ENCODE data around the gene OMP. TPM values are rescaled to one million over a fixed set of nuclear protein-coding genes. Genes with fewer than 3 reads are reported as not detected.

The OMP gene
- total RNA-seq, 1 experiment from 2014 or later = not detected

DNA sequence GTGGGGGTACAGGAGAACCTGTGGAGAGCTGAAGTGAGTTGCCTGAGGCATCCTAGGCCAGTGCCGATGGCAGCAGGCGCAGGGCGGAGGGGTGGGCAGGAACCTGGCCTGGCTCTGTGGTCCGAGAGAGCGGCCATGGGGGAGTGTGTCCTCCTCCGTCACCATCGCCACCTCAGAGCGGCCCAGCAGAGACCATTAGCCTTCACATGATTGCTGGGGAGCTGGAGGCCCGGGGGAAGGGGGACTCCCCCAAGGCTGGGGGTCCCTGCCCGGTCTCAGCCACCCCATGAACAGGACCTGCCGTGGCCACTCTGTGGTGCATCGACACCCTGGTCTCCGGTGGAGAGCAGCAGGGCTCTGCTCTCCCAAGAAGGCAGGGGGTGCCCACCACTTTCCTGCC lies 4.1 kb downstream of the OMP start:
- intact Hi-C loops (cut with micrococcal nuclease) = no loop called here
- CTCF ChIA-PET = interaction anchor here (0.5 to 4.8 kb wide), 6 partner anchors 16 to 297 kb away, joined by 3 to 44 read pairs (median 4); partner anchors contain the start of gene MYO7A
- TF ChIP-seq, protein P1, sequence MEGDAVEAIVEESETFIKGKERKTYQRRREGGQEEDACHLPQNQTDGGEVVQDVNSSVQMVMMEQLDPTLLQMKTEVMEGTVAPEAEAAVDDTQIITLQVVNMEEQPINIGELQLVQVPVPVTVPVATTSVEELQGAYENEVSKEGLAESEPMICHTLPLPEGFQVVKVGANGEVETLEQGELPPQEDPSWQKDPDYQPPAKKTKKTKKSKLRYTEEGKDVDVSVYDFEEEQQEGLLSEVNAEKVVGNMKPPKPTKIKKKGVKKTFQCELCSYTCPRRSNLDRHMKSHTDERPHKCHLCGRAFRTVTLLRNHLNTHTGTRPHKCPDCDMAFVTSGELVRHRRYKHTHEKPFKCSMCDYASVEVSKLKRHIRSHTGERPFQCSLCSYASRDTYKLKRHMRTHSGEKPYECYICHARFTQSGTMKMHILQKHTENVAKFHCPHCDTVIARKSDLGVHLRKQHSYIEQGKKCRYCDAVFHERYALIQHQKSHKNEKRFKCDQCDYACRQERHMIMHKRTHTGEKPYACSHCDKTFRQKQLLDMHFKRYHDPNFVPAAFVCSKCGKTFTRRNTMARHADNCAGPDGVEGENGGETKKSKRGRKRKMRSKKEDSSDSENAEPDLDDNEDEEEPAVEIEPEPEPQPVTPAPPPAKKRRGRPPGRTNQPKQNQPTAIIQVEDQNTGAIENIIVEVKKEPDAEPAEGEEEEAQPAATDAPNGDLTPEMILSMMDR (IDR thresholded peaks at IDR 0.05; ENCODE audit: unreplicated experiment) = no peak
- POLR2A ChIA-PET = interaction anchor here (0.5 kb wide), 1 partner anchor 80 kb away, joined by 3 read pairs; no protein-coding TSS in a partner anchor
- Mint-ChIP-seq H3K36me3 (ENCODE audit: insufficient read depth, unreplicated experiment) (no peaks in the 10 kb centered on the region), H3K4me1 (ENCODE audit: insufficient read depth, unreplicated experiment) (peaks cover 14% of the 10 kb centered on the region), H3K4me3 (ENCODE audit: unreplicated experiment) (no peak overlapping the region), H3K27me3 (ENCODE audit: insufficient read depth, unreplicated experiment) (no peaks in the 10 kb centered on the region), H3K27ac (ENCODE audit: low read depth, unreplicated experiment) (no peak overlapping the region), H3K9me3 (ENCODE audit: unreplicated experiment) (no peaks in the 10 kb centered on the region)
- BruUV-seq (replicated peaks) = no TSS peak
- no peak for DNase-seq (ENCODE audit: unreplicated experiment)

DNA sequence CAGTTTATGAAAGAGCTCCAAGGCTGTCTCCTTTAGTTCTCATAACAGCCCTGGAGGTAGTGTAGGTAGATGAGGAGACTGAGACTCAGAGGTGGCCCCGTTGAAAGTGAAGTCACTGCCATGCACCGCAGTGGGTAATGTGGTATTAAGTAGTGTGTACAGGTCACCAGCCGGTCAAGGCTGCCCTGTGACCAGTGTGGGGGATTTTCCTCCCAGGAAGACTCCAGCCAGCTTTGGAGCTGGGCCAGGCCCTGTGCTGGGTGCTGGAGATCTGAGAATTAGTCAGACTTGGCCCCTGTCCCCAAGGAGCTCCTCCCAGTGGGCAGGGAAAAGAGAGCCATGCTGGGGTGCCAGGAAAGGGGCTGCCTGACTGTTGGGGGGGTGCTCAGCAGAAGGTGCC lies 5.3 kb downstream of the OMP start:
- ChIA-PET CTCF (interaction anchor here (0.6 to 4.8 kb wide), 5 partner anchors 10 to 459 kb away, joined by 3 to 44 read pairs (median 6); partner anchors contain the start of gene MYO7A), POLR2A (no interaction called here)
- TF ChIP-seq, protein P1 (IDR thresholded peaks at IDR 0.05; ENCODE audit: unreplicated experiment) = no peak
- Mint-ChIP-seq H3K4me3 (ENCODE audit: unreplicated experiment) (no peak overlapping the region), H3K9me3 (ENCODE audit: unreplicated experiment) (no peaks in the 10 kb centered on the region), H3K27ac (ENCODE audit: low read depth, unreplicated experiment) (no peak overlapping the region), H3K27me3 (ENCODE audit: insufficient read depth, unreplicated experiment) (no peaks in the 10 kb centered on the region), H3K4me1 (ENCODE audit: insufficient read depth, unreplicated experiment) (peaks cover 14% of the 10 kb centered on the region), H3K36me3 (ENCODE audit: insufficient read depth, unreplicated experiment) (no peaks in the 10 kb centered on the region)
- DNase-seq (ENCODE audit: unreplicated experiment) = peak; percentile 92
- no TSS peak for BruUV-seq (replicated peaks)
- intact Hi-C loops (cut with micrococcal nuclease) = no loop called here

DNA sequence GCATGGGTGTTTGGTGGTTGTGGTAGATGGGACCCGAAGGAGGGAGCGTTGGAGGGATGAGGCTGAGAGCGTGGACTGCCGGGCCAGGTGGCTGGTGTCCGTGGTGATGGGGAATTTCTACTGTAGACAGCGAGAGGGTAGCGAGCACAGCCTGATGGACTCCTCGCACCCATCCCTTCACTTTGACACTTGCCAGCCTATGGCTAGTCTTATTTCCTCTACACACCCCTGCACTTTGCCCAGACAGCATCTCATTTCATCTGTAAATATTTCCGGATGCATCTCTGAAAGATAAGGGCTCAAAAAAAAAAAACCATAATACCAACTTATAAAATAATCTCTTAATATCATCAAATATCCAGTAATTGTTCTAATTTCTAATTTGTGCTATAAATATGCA lies 5.8 kb downstream of the OMP start:
- no TSS peak for BruUV-seq (replicated peaks)
- no peaks in the 10 kb centered on the region for H3K36me3 Mint-ChIP-seq (ENCODE audit: insufficient read depth, unreplicated experiment)
- H3K27ac Mint-ChIP-seq (ENCODE audit: low read depth, unreplicated experiment) = no peak overlapping the region
- no peak overlapping the region for H3K4me3 Mint-ChIP-seq (ENCODE audit: unreplicated experiment)
- TF ChIP-seq, protein P1 (IDR thresholded peaks at IDR 0.05; ENCODE audit: unreplicated experiment) = no peak
- H3K27me3 Mint-ChIP-seq (ENCODE audit: insufficient read depth, unreplicated experiment) = no peaks in the 10 kb centered on the region
- POLR2A ChIA-PET = no interaction called here
- intact Hi-C loops (cut with micrococcal nuclease) = no loop called here
- H3K9me3 Mint-ChIP-seq (ENCODE audit: unreplicated experiment) = no peaks in the 10 kb centered on the region
- peaks cover 14% of the 10 kb centered on the region for H3K4me1 Mint-ChIP-seq (ENCODE audit: insufficient read depth, unreplicated experiment)
- CTCF ChIA-PET = interaction anchor here (0.9 to 4.8 kb wide), 4 partner anchors 10 to 61 kb away, joined by 6 to 44 read pairs (median 10); partner anchors contain the start of gene MYO7A
- DNase-seq (ENCODE audit: unreplicated experiment) = no peak

DNA sequence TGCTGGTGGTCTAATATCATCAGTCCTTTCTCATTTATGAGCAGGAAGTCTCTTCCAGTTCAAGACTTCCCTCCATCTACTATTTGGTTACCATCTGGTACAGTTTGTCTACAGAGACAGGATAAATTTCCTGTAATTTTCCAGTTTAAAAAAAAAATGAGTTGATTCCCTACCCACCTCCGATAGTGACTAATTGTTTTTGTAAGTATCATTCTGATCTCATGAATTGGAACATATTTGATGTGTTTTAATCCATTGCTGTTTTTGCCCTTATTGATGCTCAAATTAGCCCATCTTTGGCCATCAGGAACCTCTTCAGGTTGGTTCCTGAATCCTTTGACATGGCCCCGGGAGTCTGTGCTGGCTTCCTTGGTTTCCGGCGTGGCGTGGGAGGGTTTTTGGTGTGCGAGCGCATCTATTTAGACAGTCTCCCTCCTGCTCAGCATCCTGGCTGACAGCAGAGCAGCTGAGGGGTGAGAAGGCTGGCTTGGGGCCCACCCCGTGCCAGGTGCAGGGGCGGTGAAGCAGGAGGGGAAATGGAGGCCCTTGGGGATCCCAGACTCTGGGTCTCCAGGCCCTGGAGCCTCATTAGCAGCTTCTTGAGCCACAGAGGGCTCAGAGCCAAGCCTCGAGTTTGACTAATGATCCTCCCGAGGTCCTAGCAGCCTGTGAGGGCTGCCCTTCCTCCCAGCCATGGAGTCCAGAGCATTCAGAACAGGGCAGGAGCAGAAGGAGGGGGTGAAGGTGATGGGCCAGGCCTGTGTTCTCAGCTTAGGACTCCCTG lies 6.8 kb downstream of the OMP start:
- H3K27me3 Mint-ChIP-seq (ENCODE audit: insufficient read depth, unreplicated experiment) = no peaks in the 10 kb centered on the region
- ChIA-PET CTCF (interaction anchor here (0.7 to 2.9 kb wide), 6 partner anchors 10 to 62 kb away, joined by 3 to 15 read pairs (median 3); partner anchors contain the start of gene MYO7A), POLR2A (no interaction called here)
- TF ChIP-seq, protein P1 (IDR thresholded peaks at IDR 0.05; ENCODE audit: unreplicated experiment) = no peak
- no peaks in the 10 kb centered on the region for H3K9me3 Mint-ChIP-seq (ENCODE audit: unreplicated experiment)
- intact Hi-C loops (cut with micrococcal nuclease) = no loop called here
- peaks cover 14% of the 10 kb centered on the region for H3K4me1 Mint-ChIP-seq (ENCODE audit: insufficient read depth, unreplicated experiment)
- no peak overlapping the region for H3K27ac Mint-ChIP-seq (ENCODE audit: low read depth, unreplicated experiment)
- no peak for DNase-seq (ENCODE audit: unreplicated experiment)
- no TSS peak for BruUV-seq (replicated peaks)
- H3K4me3 Mint-ChIP-seq (ENCODE audit: unreplicated experiment) = no peak overlapping the region
- no peaks in the 10 kb centered on the region for H3K36me3 Mint-ChIP-seq (ENCODE audit: insufficient read depth, unreplicated experiment)

All from MCF 10A (cell line).